Type B pancreatic cell (in vitro differentiated cells): ENCODE results near the gene NAALAD2. TPM values are rescaled to one million over a fixed set of nuclear protein-coding genes. Genes with fewer than 3 reads are reported as not detected.
"Not testable (repeated sequence)": the region's sequence is repeated elsewhere in the genome, so short reads cannot be mapped to it uniquely, and the experiment has no call there.

Experiments
- DNase-seq: peaks from one replicate; pipeline ENCODE4 v3.0.0; 2021; ENCODE audit warnings: mixed read lengths; ENCODE audit not compliant: unreplicated experiment; ENCODE audit errors: extremely low spot score
- H3K27ac Mint-ChIP-seq: 2 replicates; pipeline ENCODE4 v1.8.0; 2021; ENCODE audit warnings: mild to moderate bottlenecking, mixed read lengths
- H3K27me3 Mint-ChIP-seq: 2 replicates; pipeline ENCODE4 v1.8.0; 2021; ENCODE audit warnings: mixed read lengths
- H3K36me3 Mint-ChIP-seq: 2 replicates; pipeline ENCODE4 v1.8.0; 2021; ENCODE audit warnings: mixed read lengths
- H3K4me1 Mint-ChIP-seq: one replicate; pipeline ENCODE4 v1.8.0; 2021; ENCODE audit warnings: mixed read lengths; ENCODE audit not compliant: unreplicated experiment
- H3K4me3 Mint-ChIP-seq: 2 replicates; pipeline ENCODE4 v1.8.0; 2021; ENCODE audit warnings: mild to moderate bottlenecking, mixed read lengths
- H3K9me3 Mint-ChIP-seq: 2 replicates; pipeline ENCODE4 v1.8.0; 2021; ENCODE audit warnings: mixed read lengths
- total RNA-seq: library from RNA; stranded (reverse); gene quantifications from 2 replicates; pipeline ENCODE4 v1.2.1, GENCODE V29; 2021; ENCODE audit warnings: low replicate concordance
- TF ChIP-seq, protein P1 (sequence below): fragments of 200-600 bp; sonication (generic); conservative IDR thresholded peaks from 2 replicates; pipeline ENCODE4 v1.5.0; 2021; ENCODE audit warnings: antibody characterized with exemption, mild to moderate bottlenecking

Gene NAALAD2
- total RNA-seq, 1 donor from 2014 or later, result 16.9 TPM

DNA sequence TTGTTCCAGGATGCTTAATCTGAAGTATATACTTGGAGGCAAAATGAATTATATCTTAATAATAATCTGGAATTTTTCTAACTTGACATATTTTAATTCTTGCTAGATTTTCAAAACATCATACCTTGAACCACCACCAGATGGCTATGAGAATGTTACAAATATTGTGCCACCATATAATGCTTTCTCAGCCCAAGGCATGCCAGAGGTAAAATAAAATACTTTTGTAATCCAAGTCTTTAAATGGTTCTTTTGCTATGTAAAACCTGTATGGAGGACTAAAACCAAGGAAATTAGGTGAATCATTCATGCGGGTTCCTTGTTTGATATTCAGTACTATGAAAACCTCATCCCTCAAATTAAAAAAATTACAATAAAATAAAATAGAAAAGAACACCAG, 14.4 kb downstream of the NAALAD2 start:
- no peak overlapping the region for H3K4me3 Mint-ChIP-seq
- peaks cover 5% of the 10 kb centered on the region for H3K36me3 Mint-ChIP-seq
- no peak for DNase-seq
- TF ChIP-seq, protein P1, sequence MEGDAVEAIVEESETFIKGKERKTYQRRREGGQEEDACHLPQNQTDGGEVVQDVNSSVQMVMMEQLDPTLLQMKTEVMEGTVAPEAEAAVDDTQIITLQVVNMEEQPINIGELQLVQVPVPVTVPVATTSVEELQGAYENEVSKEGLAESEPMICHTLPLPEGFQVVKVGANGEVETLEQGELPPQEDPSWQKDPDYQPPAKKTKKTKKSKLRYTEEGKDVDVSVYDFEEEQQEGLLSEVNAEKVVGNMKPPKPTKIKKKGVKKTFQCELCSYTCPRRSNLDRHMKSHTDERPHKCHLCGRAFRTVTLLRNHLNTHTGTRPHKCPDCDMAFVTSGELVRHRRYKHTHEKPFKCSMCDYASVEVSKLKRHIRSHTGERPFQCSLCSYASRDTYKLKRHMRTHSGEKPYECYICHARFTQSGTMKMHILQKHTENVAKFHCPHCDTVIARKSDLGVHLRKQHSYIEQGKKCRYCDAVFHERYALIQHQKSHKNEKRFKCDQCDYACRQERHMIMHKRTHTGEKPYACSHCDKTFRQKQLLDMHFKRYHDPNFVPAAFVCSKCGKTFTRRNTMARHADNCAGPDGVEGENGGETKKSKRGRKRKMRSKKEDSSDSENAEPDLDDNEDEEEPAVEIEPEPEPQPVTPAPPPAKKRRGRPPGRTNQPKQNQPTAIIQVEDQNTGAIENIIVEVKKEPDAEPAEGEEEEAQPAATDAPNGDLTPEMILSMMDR, result peak; percentile 54
- no peaks in the 10 kb centered on the region for H3K4me1 Mint-ChIP-seq
- H3K9me3 Mint-ChIP-seq, result no peaks in the 10 kb centered on the region
- H3K27me3 Mint-ChIP-seq, result no peaks in the 10 kb centered on the region
- no peak overlapping the region for H3K27ac Mint-ChIP-seq

DNA sequence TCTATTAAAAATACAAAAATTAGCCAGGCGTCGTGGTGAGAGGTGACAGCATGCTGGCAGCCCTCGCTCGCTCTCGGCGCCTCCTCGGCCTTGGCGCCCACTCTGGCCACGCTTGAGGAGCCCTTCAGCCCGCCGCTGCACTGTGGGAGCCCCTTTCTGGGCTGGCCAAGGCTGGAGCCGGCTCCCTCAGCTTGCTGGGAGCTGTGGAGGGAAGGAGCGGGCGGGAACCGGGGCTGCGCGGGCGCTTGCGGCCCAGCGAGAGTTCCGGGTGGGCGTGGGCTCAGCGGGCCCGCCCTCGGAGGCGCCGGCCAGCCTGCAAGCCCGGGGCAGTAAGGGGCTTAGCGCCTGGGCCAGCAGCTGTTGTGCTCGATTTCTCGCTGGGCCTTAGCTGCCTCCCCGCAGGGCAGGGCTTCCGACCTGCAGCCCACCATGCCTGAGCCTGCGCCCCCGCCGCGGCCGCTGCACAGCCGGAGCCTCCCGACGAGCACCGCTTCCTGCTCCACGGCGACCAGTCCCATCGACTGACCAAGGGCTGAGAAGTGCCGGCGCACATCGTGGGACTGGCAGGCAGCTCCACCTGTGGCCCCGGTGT, 32.6 kb downstream of the NAALAD2 start:
- not testable (repeated sequence) for H3K4me3 Mint-ChIP-seq, H3K9me3 Mint-ChIP-seq, DNase-seq, H3K27me3 Mint-ChIP-seq, H3K27ac Mint-ChIP-seq, H3K4me1 Mint-ChIP-seq
- peaks cover 14% of the 10 kb centered on the region for H3K36me3 Mint-ChIP-seq

DNA sequence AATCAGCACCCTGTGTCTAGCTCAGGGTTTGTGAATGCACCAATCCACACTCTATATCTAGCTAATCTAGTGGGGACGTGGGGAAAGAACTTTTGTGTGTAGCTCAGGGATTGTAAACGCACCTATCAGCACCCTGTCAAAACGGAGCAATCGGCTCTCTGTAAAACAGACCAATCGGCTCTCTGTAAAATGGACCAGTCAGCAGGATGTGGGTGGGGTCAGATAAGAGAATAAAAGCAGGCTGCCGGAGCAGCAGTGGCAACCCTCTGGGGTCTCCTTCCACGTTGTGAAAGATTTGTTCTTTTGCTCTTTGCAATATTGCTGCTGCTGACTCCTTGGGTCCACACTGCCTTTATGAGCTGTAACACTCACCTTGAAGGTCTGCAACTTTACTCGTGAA, 33.2 kb downstream of the NAALAD2 start:
- not testable (repeated sequence) for H3K4me1 Mint-ChIP-seq, H3K4me3 Mint-ChIP-seq, DNase-seq, H3K9me3 Mint-ChIP-seq, H3K27me3 Mint-ChIP-seq, H3K27ac Mint-ChIP-seq
- H3K36me3 Mint-ChIP-seq, result peaks cover 14% of the 10 kb centered on the region

DNA sequence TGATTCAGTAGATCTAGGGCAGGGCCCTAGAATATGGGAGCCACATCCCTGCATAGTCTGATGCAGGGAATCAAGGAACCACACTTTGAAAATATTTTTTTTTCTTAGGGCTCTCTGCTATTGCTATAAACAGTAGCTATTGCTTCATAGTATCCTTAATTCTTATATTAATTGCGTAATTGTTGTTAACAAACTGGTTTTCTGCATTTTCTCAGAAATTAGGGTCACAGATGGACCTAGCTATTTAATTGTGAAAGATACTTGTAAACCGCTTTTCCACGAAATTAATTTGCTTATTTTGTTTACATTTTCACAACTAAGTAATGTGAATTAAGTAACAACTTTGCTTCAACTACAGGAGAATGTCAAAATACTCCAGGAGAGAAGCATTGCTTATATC, 34.1 kb downstream of the NAALAD2 start:
- peaks cover 14% of the 10 kb centered on the region for H3K36me3 Mint-ChIP-seq
- H3K4me3 Mint-ChIP-seq, result no peak overlapping the region
- H3K27ac Mint-ChIP-seq, result no peak overlapping the region
- DNase-seq, result no peak
- TF ChIP-seq, protein P1, result no peak
- H3K4me1 Mint-ChIP-seq, result no peaks in the 10 kb centered on the region
- no peaks in the 10 kb centered on the region for H3K27me3 Mint-ChIP-seq
- H3K9me3 Mint-ChIP-seq, result no peaks in the 10 kb centered on the region

DNA sequence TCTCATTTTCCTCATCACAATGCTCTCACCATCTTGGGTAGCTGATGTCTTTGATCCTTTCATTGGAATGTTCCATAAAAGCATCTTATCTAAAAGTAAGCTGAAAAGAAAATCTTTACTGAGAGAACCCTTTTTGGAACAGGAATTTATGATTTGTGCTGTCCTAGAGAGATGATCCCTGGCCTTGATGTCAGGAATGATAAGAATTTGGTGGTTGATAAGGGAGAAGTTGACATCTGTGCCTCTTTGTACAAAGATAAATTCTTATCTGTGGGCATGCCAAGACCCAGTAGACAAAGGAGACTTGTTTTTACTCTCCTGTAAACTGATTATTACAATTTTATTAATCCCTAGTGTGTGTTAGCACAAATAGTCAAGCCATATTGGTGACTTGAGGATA, 36.9 kb downstream of the NAALAD2 start:
- H3K4me1 Mint-ChIP-seq, result no peaks in the 10 kb centered on the region
- H3K27ac Mint-ChIP-seq, result no peak overlapping the region
- peaks cover 4% of the 10 kb centered on the region for H3K36me3 Mint-ChIP-seq
- DNase-seq, result no peak
- no peaks in the 10 kb centered on the region for H3K9me3 Mint-ChIP-seq
- TF ChIP-seq, protein P1, result no peak
- no peaks in the 10 kb centered on the region for H3K27me3 Mint-ChIP-seq
- H3K4me3 Mint-ChIP-seq, result no peak overlapping the region

DNA sequence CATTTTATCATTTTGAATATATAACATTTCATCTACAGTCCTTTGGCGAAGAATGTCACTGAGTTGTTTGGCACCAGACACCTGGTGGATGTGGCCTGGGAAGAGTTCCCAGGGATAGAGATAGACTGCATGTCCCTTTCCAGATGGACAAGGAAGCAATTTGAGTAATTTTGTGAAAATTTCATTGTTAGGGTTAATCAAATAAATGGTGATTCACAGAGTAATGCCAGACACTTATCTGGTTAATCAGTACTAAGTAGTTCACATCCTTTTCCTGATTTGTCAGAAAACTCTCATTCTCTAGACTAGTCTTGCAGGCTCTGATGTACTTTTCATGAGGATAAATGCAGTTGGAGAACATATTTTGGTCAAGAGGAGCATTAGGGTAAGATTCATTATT, 41.6 kb downstream of the NAALAD2 start:
- no peaks in the 10 kb centered on the region for H3K36me3 Mint-ChIP-seq
- no peaks in the 10 kb centered on the region for H3K4me1 Mint-ChIP-seq
- H3K9me3 Mint-ChIP-seq, result peaks cover 5% of the 10 kb centered on the region
- H3K27me3 Mint-ChIP-seq, result no peaks in the 10 kb centered on the region
- H3K27ac Mint-ChIP-seq, result no peak overlapping the region
- TF ChIP-seq, protein P1, result no peak
- no peak for DNase-seq
- H3K4me3 Mint-ChIP-seq, result no peak overlapping the region

DNA sequence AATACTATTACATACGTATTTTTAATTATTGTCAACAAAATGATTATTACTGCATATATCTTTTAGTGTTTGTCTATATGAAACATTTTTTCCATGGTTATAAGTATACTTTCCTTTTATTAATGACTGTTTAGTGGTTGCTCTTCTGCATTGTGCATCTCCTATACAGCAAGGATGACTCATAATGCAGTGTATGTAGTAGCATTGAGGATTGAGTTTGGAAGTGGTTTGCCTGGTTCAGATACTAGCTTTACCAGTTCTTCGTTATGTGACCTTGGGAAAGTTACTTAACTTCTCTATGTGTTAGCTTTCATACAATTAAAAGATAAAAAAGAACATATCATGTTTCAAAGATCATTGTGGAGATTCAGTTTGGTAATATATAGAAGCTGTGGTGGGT, 44.3 kb downstream of the NAALAD2 start:
- H3K9me3 Mint-ChIP-seq, result peaks cover 5% of the 10 kb centered on the region
- peak overlapping the region; percentile 68 for H3K27ac Mint-ChIP-seq
- no peak for DNase-seq
- TF ChIP-seq, protein P1, result no peak
- H3K4me3 Mint-ChIP-seq, result no peak overlapping the region
- no peaks in the 10 kb centered on the region for H3K4me1 Mint-ChIP-seq
- H3K36me3 Mint-ChIP-seq, result no peaks in the 10 kb centered on the region
- H3K27me3 Mint-ChIP-seq, result no peaks in the 10 kb centered on the region
